ENCODE data around the gene PPP1R36. TPM values are rescaled to one million over a fixed set of nuclear protein-coding genes. Genes with fewer than 3 reads are reported as not detected.

PPP1R36 gene
- 1 to 10 TPM in 1 of 2 donors, under 1 TPM in 1; 0.42 to 1.0 TPM for total RNA-seq
- 1 to 10 TPM; 1.4 to 1.9 TPM for polyA plus RNA-seq
- long read RNA-seq, donor 1, partial matches to known transcripts = 1 of 1 reads
- long read RNA-seq, donor 1, other reads (novel, unspliced or antisense) = 0 of 1 reads
- long read RNA-seq, donor 2, partial matches to known transcripts = 0 of 4 reads
- long read RNA-seq, donor 2, other reads (novel, unspliced or antisense) = 4 of 4 reads

- WGBS, 2 donors = 16% methylated on average over 54 of the region's 54 CpGs
- Histone ChIP-seq H3K27ac (ENCODE audit: low read depth in 1 of 2, low read length in 2 of 2) (no peak within 1 kb of the TSS), H3K36me3 (ENCODE audit: control insufficient read depth in 1 of 2, insufficient read depth in 2 of 2, low read length in 1 of 2) (no peaks in the 10 kb centered on the region), H3K9me3 (ENCODE audit: control insufficient read depth, low read length) (no peaks in the 10 kb centered on the region), H3K4me1 (ENCODE audit: control insufficient read depth in 1 of 2, insufficient read depth in 2 of 2, low read length in 2 of 2) (no peaks in the 10 kb centered on the region), H3K4me3 (ENCODE audit: low read length in 2 of 2) (peak within 1 kb of the TSS in 1 of 2 donors; percentile 8), H3K27me3 (ENCODE audit: control insufficient read depth in 1 of 2, insufficient read depth in 2 of 2, low read length in 1 of 2) (no peaks in the 10 kb centered on the region)
- DNase-seq (peak; percentile 64 to 87), ATAC-seq (ENCODE audit: low FRiP score) (peak; percentile 90)
- intact Hi-C loops (cut with DNase I) = loop anchor here in 1 of 2 donors (10.0 kb wide), 2 partner anchors 215 to 365 kb away; partner anchors contain the start of gene CHURC1
Observed at GRCh38 chr14:64549791-64550620, at the start of gene PPP1R36. TSS of gene PPP1R36 (plus strand) at chr14:64549961. CDS start at chr14:64549998, 37 bp downstream.

- no peak for DNase-seq
- Histone ChIP-seq H3K4me3 (ENCODE audit: low read length in 2 of 2) (no peak overlapping the region), H3K27me3 (ENCODE audit: control insufficient read depth in 1 of 2, insufficient read depth in 2 of 2, low read length in 1 of 2) (peaks cover 0 to under 1% of the 10 kb centered on the region in 2 donors), H3K27ac (ENCODE audit: low read depth in 1 of 2, low read length in 2 of 2) (no peak overlapping the region), H3K4me1 (ENCODE audit: control insufficient read depth in 1 of 2, insufficient read depth in 2 of 2, low read length in 2 of 2) (no peaks in the 10 kb centered on the region), H3K36me3 (ENCODE audit: control insufficient read depth in 1 of 2, insufficient read depth in 2 of 2, low read length in 1 of 2) (peaks cover 0 to 3% of the 10 kb centered on the region in 2 donors), H3K9me3 (ENCODE audit: control insufficient read depth, low read length) (no peaks in the 10 kb centered on the region)
- intact Hi-C loops (cut with DNase I) = loop anchor here in 1 of 2 donors (5.0 kb wide), 1 partner anchor 113 kb away; the partner anchor contains the start of gene MTHFD1
- WGBS, 2 donors = 95 to 100% methylated on average over 1 of the region's 1 CpG
- ATAC-seq (ENCODE audit: low FRiP score) = no peak
Observed at GRCh38 chr14:64500088-64500487, 49.7 kb upstream of the PPP1R36 start.

- WGBS, 2 donors = 50 to 51% methylated on average over 8 of the region's 8 CpGs
- intact Hi-C loops (cut with DNase I) = loop anchor here in 1 of 2 donors (5.0 kb wide), 1 partner anchor 114 kb away; the partner anchor contains the start of gene MTHFD1
- no peaks in the 10 kb centered on the region for H3K4me1 ChIP-seq (ENCODE audit: control insufficient read depth in 1 of 2, insufficient read depth in 2 of 2, low read length in 2 of 2)
- H3K27ac ChIP-seq (ENCODE audit: low read depth in 1 of 2, low read length in 2 of 2) = peak overlapping the region; percentile 25 to 94
- peak in 1 of 2 donors; percentile 69 for DNase-seq
- no peaks in the 10 kb centered on the region for H3K36me3 ChIP-seq (ENCODE audit: control insufficient read depth in 1 of 2, insufficient read depth in 2 of 2, low read length in 1 of 2)
- no peak overlapping the region for H3K4me3 ChIP-seq (ENCODE audit: low read length in 2 of 2)
- peak; percentile 13 for ATAC-seq (ENCODE audit: low FRiP score)
- no peaks in the 10 kb centered on the region for H3K27me3 ChIP-seq (ENCODE audit: control insufficient read depth in 1 of 2, insufficient read depth in 2 of 2, low read length in 1 of 2)
- H3K9me3 ChIP-seq (ENCODE audit: control insufficient read depth, low read length) = no peaks in the 10 kb centered on the region
Observed at GRCh38 chr14:64501411-64502171, 48.2 kb upstream of the PPP1R36 start.

GRCh38 chr14:64502456-64502855, 47.3 kb upstream of the PPP1R36 start:
- H3K27ac ChIP-seq (ENCODE audit: low read depth in 1 of 2, low read length in 2 of 2) = peak overlapping the region; percentile 89 to 94
- no peak for DNase-seq
- H3K36me3 ChIP-seq (ENCODE audit: control insufficient read depth in 1 of 2, insufficient read depth in 2 of 2, low read length in 1 of 2) = no peaks in the 10 kb centered on the region
- H3K4me1 ChIP-seq (ENCODE audit: control insufficient read depth in 1 of 2, insufficient read depth in 2 of 2, low read length in 2 of 2) = no peaks in the 10 kb centered on the region
- WGBS, 2 donors = 57 to 60% methylated on average over 6 of the region's 6 CpGs
- intact Hi-C loops (cut with DNase I) = loop anchor here in 1 of 2 donors (5.0 kb wide), 1 partner anchor 115 kb away; the partner anchor contains the start of gene MTHFD1
- H3K4me3 ChIP-seq (ENCODE audit: low read length in 2 of 2) = peak overlapping the region; percentile 71 to 88
- ATAC-seq (ENCODE audit: low FRiP score) = no peak
- H3K9me3 ChIP-seq (ENCODE audit: control insufficient read depth, low read length) = no peaks in the 10 kb centered on the region
- no peaks in the 10 kb centered on the region for H3K27me3 ChIP-seq (ENCODE audit: control insufficient read depth in 1 of 2, insufficient read depth in 2 of 2, low read length in 1 of 2)

GRCh38 chr14:64502887-64503433, 46.8 kb upstream of the PPP1R36 start:
- Histone ChIP-seq H3K4me3 (ENCODE audit: low read length in 2 of 2) (peak overlapping the region; percentile 71 to 88), H3K4me1 (ENCODE audit: control insufficient read depth in 1 of 2, insufficient read depth in 2 of 2, low read length in 2 of 2) (no peaks in the 10 kb centered on the region), H3K9me3 (ENCODE audit: control insufficient read depth, low read length) (no peaks in the 10 kb centered on the region), H3K27me3 (ENCODE audit: control insufficient read depth in 1 of 2, insufficient read depth in 2 of 2, low read length in 1 of 2) (no peaks in the 10 kb centered on the region), H3K36me3 (ENCODE audit: control insufficient read depth in 1 of 2, insufficient read depth in 2 of 2, low read length in 1 of 2) (no peaks in the 10 kb centered on the region), H3K27ac (ENCODE audit: low read depth in 1 of 2, low read length in 2 of 2) (peak overlapping the region; percentile 89 to 94)
- 1% methylated on average over 27 to 29 of the region's 29 CpGs for WGBS, 2 donors
- intact Hi-C loops (cut with DNase I) = loop anchor here in 1 of 2 donors (5.0 kb wide), 1 partner anchor 116 kb away; the partner anchor contains the start of gene MTHFD1
- DNase-seq = no peak
- ATAC-seq (ENCODE audit: low FRiP score) = peak; percentile 0

GRCh38 chr14:64503434-64504309, 46.1 kb upstream of the PPP1R36 start, which contains the start of gene ZBTB25:
TSS of gene ZBTB25 (minus strand) at chr14:64503838. CDS start at chr14:64490533, 13,305 bp downstream.
- peak; percentile 95 for DNase-seq
- 0 to 1% methylated on average over 57 to 87 of the region's 87 CpGs for WGBS, 2 donors
- Histone ChIP-seq H3K27ac (ENCODE audit: low read depth in 1 of 2, low read length in 2 of 2) (peak within 1 kb of the TSS; percentile 94), H3K9me3 (ENCODE audit: control insufficient read depth, low read length) (no peaks in the 10 kb centered on the region), H3K4me1 (ENCODE audit: control insufficient read depth in 1 of 2, insufficient read depth in 2 of 2, low read length in 2 of 2) (no peaks in the 10 kb centered on the region), H3K36me3 (ENCODE audit: control insufficient read depth in 1 of 2, insufficient read depth in 2 of 2, low read length in 1 of 2) (no peaks in the 10 kb centered on the region), H3K4me3 (ENCODE audit: low read length in 2 of 2) (peak within 1 kb of the TSS; percentile 74 to 88), H3K27me3 (ENCODE audit: control insufficient read depth in 1 of 2, insufficient read depth in 2 of 2, low read length in 1 of 2) (no peaks in the 10 kb centered on the region)
- peak; percentile 92 for ATAC-seq (ENCODE audit: low FRiP score)
- intact Hi-C loops (cut with DNase I) = loop anchor here in 1 of 2 donors (2.0 to 5.0 kb wide), 2 partner anchors 37 to 116 kb away; partner anchors contain the start of genes HSPA2 and MTHFD1

- H3K4me1 ChIP-seq (ENCODE audit: control insufficient read depth in 1 of 2, insufficient read depth in 2 of 2, low read length in 2 of 2) = no peaks in the 10 kb centered on the region
- no peaks in the 10 kb centered on the region for H3K27me3 ChIP-seq (ENCODE audit: control insufficient read depth in 1 of 2, insufficient read depth in 2 of 2, low read length in 1 of 2)
- DNase-seq (peak; percentile 92 to 95), ATAC-seq (ENCODE audit: low FRiP score) (peak; percentile 84)
- peak within 1 kb of the TSS; percentile 58 to 94 for H3K27ac ChIP-seq (ENCODE audit: low read depth in 1 of 2, low read length in 2 of 2)
- WGBS, 2 donors = 0% methylated on average over 46 to 63 of the region's 63 CpGs
- H3K4me3 ChIP-seq (ENCODE audit: low read length in 2 of 2) = peak within 1 kb of the TSS; percentile 74 to 88
- no peaks in the 10 kb centered on the region for H3K9me3 ChIP-seq (ENCODE audit: control insufficient read depth, low read length)
- H3K36me3 ChIP-seq (ENCODE audit: control insufficient read depth in 1 of 2, insufficient read depth in 2 of 2, low read length in 1 of 2) = no peaks in the 10 kb centered on the region
- intact Hi-C loops (cut with DNase I) = loop anchor here in 1 of 2 donors (2.0 to 5.0 kb wide), 2 partner anchors 36 to 117 kb away; partner anchors contain the start of genes HSPA2 and MTHFD1
Observed at GRCh38 chr14:64504310-64504896, 45.4 kb upstream of the PPP1R36 start, which contains the start of gene ZBTB1. TSS of gene ZBTB1 (plus strand) at chr14:64504770. CDS start at chr14:64521505, 16,735 bp downstream.
